HG03039 (cell line): ENCODE data around the gene PAFAH1B2.

ENCODE experiments used
- ATAC-seq: cut with Tn5 transposase; IDR thresholded peaks from one replicate; pipeline ENCODE4 v1.9.1; 2021; ENCODE audit warnings: mild to moderate bottlenecking, moderate library complexity; ENCODE audit not compliant: unreplicated experiment

PAFAH1B2 gene

GRCh38 chr11:117220568-117220967 lies 76.5 kb downstream of the PAFAH1B2 start:
- ATAC-seq, result no peak

- no peak for ATAC-seq
These were observed 77.1 kb downstream of the PAFAH1B2 start for GRCh38 chr11:117220999-117221774.

DNA sequence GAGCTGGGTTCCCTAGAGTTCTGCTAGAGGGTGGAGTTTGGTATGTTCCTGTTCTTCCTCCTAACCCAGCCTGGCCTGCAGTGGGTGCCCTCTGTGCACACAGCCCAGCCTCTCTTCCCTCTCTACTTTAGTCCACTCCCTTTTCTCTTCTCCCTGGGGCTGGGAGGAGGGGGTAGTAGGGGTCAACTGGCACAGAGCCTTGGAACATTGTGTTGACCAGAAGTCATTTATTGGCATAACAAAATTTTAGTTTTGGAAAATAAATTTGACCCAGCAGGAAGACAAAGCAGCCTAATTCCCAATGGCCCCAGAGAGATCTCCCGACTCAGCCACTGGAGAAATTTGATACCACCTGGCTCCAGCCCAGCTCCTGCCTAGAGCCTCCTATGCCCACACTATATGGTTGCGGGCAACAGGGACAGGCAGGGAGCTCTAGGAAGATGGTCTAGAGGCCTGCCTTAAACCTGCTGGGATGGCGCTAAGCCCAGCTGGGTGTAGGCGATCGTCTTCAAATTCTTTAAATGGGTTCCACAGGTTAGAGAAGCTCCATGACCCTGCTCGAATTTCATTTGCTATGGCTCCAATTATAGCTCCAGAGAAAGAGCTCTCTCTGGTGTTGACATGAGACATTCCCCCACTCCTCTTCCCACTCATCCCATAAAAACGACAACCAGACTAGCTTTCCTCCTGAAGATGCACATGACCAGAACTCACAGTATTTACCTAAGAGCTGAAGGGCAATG lies 77.9 kb downstream of the PAFAH1B2 start:
- ATAC-seq, result no peak

DNA sequence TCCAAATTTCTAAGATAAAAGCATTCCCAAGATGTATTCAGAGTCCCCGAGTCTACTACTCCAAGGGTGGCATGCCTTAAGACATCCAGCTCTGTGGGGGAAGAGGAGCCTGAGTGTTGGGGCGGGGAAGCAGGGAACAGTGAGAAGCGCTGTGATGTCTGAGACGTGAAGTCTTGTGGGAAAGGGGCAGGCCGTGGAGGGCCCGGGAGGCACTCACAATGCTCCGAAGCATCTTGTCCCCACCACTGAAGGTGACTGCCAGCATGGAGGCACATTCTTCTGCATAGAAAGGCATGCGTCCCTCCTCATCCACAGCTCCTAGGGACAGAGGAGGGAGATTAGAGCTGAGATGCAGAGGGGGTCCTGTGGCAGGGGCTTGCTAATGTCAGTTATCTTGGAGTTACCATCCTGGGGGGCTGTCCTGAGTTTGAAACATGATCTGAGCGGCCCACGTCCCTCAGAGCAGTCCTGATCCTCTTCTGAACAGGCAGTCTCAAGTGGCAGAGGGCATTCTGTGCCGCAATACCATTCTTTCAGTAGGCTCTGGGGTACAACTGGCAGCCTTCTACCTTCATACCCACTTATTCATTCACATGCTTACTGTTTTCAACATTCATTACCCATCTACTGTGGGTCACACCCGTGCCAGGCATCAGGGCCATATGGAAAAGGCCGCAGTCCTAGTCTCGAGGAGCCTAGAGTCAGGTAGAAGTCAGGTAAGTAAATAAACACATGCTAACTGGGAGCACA lies 79.1 kb downstream of the PAFAH1B2 start:
- no peak for ATAC-seq

GRCh38 chr11:117223741-117224689 lies 79.9 kb downstream of the PAFAH1B2 start:
- no peak for ATAC-seq

DNA sequence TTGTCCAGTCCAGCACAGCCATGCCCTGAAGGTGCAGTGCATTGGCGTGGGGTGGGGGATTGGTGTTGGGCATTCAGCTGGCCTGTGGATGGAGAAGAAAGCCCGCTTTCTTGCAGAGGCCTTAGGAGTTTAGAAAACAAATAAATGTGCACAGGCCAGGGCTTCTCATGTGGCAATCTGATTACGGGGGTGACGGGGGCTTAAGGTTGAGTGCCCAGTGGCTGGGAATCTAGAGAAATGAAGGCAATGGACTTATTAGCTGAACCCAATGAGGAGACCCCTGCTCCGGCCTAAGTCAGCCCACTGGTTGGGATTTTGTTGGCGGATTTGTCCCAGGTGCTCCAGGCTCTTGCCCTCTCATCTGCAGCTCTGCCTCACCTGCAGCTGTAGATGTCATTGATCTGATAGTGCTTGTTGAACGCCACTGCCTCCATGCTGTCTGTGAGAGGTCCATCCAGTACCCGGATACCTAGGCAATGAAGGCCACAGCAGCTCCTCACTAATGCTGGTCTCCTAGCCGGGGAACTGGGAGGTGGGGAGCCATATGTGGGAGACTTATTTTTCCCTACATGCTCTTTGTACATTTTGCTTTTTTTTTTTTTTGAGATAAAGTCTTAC lies 81.6 kb downstream of the PAFAH1B2 start:
- no peak for ATAC-seq
